PFSK-1 (cell line): ENCODE measurements around the gene PRSS53.

Source experiments
- FOXP2 ChIP-seq: optimal IDR thresholded peaks from 2 replicates; pipeline ENCODE3; 2011; ENCODE audit warnings: borderline replicate concordance, control low read depth, inconsistent platforms; ENCODE audit not compliant: insufficient read depth; ENCODE audit errors: extremely low read length, extremely low read depth
- POLR2AphosphoS5 ChIP-seq: IDR thresholded peaks from 2 replicates; pipeline ENCODE4 v1.6.1; 2012; ENCODE audit warnings: low read depth, mild to moderate bottlenecking, control low read depth, low read length, moderate library complexity
- REST ChIP-seq, 2 experiments: IDR thresholded peaks; 2 replicates each; pipeline versions ENCODE4 v1.6.1 to v1.8.0; 2011 to 2012; ENCODE audit warnings: low read depth in 2 of 2, low read length in 2 of 2, control low read depth in 1 of 2, inconsistent platforms in 1 of 2, mild to moderate bottlenecking in 1 of 2, moderate library complexity in 1 of 2; ENCODE audit not compliant: insufficient read depth in 1 of 2
- SIN3A ChIP-seq: IDR thresholded peaks from 2 replicates; pipeline ENCODE4 v1.6.1; 2012; ENCODE audit warnings: mild to moderate bottlenecking, low read length, moderate library complexity, borderline replicate concordance; ENCODE audit not compliant: insufficient read depth
- TAF1 ChIP-seq: IDR thresholded peaks from 2 replicates; pipeline ENCODE4 v1.6.1; 2012; ENCODE audit warnings: low read length, control low read depth, borderline replicate concordance; ENCODE audit not compliant: insufficient read depth

The PRSS53 gene

GRCh38 chr16:31127182-31127581 lies 38.4 kb upstream of the PRSS53 start:
- TF ChIP-seq FOXP2 (no peak), REST (IDR thresholded peaks at IDR 0.05; ENCODE audit: insufficient read depth in 1 of 2, low read depth in 2 of 2, low read length in 2 of 2) (no peak)

- TF ChIP-seq REST (IDR thresholded peaks at IDR 0.05; ENCODE audit: insufficient read depth in 1 of 2, low read depth in 2 of 2, low read length in 2 of 2) (no peak), FOXP2 (no peak), SIN3A (no peak), POLR2AphosphoS5 (no peak), TAF1 (no peak)
Observed at GRCh38 chr16:31125844-31126243, 37.1 kb upstream of the PRSS53 start.

- no peak for TF ChIP-seq POLR2AphosphoS5
Observed at GRCh38 chr16:31120129-31120528, 31.4 kb upstream of the PRSS53 start.

- TF ChIP-seq REST (IDR thresholded peaks at IDR 0.05; ENCODE audit: insufficient read depth in 1 of 2, low read depth in 2 of 2, low read length in 2 of 2), result no peak
- no peak for TF ChIP-seq TAF1
- no peak for TF ChIP-seq FOXP2
Observed at GRCh38 chr16:31118223-31119155, 29.7 kb upstream of the PRSS53 start.

- TF ChIP-seq FOXP2, result no peak
- TF ChIP-seq REST (IDR thresholded peaks at IDR 0.05; ENCODE audit: insufficient read depth in 1 of 2, low read depth in 2 of 2, low read length in 2 of 2), result no peak
- TF ChIP-seq SIN3A, result no peak
- peak; percentile 95 for TF ChIP-seq TAF1
- TF ChIP-seq POLR2AphosphoS5, result peak; percentile 75
Observed at GRCh38 chr16:31117384-31118222, 28.9 kb upstream of the PRSS53 start, which contains the start of gene KAT8. Gene KAT8 (plus strand): TSS chr16:31117664. CDS start chr16:31117682, 18 bp downstream.
